Type B pancreatic cell (in vitro differentiated cells): ENCODE results near the gene TMEM184B. TPM values are rescaled to one million over a fixed set of nuclear protein-coding genes. Genes with fewer than 3 reads are reported as not detected.

Experiments used
- DNase-seq: peaks from one replicate; pipeline ENCODE4 v3.0.0; 2021; ENCODE audit warnings: mixed read lengths; ENCODE audit not compliant: unreplicated experiment; ENCODE audit errors: extremely low spot score
- H3K27ac Mint-ChIP-seq: 2 replicates; pipeline ENCODE4 v1.8.0; 2021; ENCODE audit warnings: mild to moderate bottlenecking, mixed read lengths
- H3K27me3 Mint-ChIP-seq: 2 replicates; pipeline ENCODE4 v1.8.0; 2021; ENCODE audit warnings: mixed read lengths
- H3K36me3 Mint-ChIP-seq: 2 replicates; pipeline ENCODE4 v1.8.0; 2021; ENCODE audit warnings: mixed read lengths
- H3K4me1 Mint-ChIP-seq: one replicate; pipeline ENCODE4 v1.8.0; 2021; ENCODE audit warnings: mixed read lengths; ENCODE audit not compliant: unreplicated experiment
- H3K4me3 Mint-ChIP-seq: 2 replicates; pipeline ENCODE4 v1.8.0; 2021; ENCODE audit warnings: mild to moderate bottlenecking, mixed read lengths
- H3K9me3 Mint-ChIP-seq: 2 replicates; pipeline ENCODE4 v1.8.0; 2021; ENCODE audit warnings: mixed read lengths
- CTCF ChIP-seq: fragments of 200-600 bp; sonication (generic); conservative IDR thresholded peaks from 2 replicates; pipeline ENCODE4 v1.5.0; 2021; ENCODE audit warnings: antibody characterized with exemption, mild to moderate bottlenecking
- total RNA-seq: library from RNA; stranded (reverse); gene quantifications from 2 replicates; pipeline ENCODE4 v1.2.1, GENCODE V29; 2021; ENCODE audit warnings: low replicate concordance

TMEM184B gene
- total RNA-seq, 1 donor from 2014 or later = 66.7 TPM

GRCh38 chr22:38223289-38223960 lies 49.4 kb downstream of the TMEM184B start:
- H3K9me3 Mint-ChIP-seq = no peaks in the 10 kb centered on the region
- no peaks in the 10 kb centered on the region for H3K27me3 Mint-ChIP-seq
- H3K4me3 Mint-ChIP-seq = no peak overlapping the region
- peaks cover 9% of the 10 kb centered on the region for H3K4me1 Mint-ChIP-seq
- DNase-seq = no peak
- TF ChIP-seq CTCF = no peak
- no peaks in the 10 kb centered on the region for H3K36me3 Mint-ChIP-seq
- H3K27ac Mint-ChIP-seq = peak overlapping the region; percentile 50

GRCh38 chr22:38222797-38223119 lies 50.1 kb downstream of the TMEM184B start:
- H3K4me3 Mint-ChIP-seq = no peak overlapping the region
- no peaks in the 10 kb centered on the region for H3K9me3 Mint-ChIP-seq
- TF ChIP-seq CTCF = no peak
- peaks cover 3% of the 10 kb centered on the region for H3K36me3 Mint-ChIP-seq
- peaks cover 16% of the 10 kb centered on the region for H3K4me1 Mint-ChIP-seq
- no peak for DNase-seq
- peak overlapping the region; percentile 76 for H3K27ac Mint-ChIP-seq
- no peaks in the 10 kb centered on the region for H3K27me3 Mint-ChIP-seq

- DNase-seq = no peak
Observed at GRCh38 chr22:38221908-38222796, 50.7 kb downstream of the TMEM184B start.

GRCh38 chr22:38221407-38221806 lies 51.4 kb downstream of the TMEM184B start:
- Mint-ChIP-seq H3K4me3 (no peak overlapping the region), H3K27ac (peak overlapping the region; percentile 97), H3K36me3 (peaks cover 6% of the 10 kb centered on the region), H3K9me3 (no peaks in the 10 kb centered on the region), H3K4me1 (peaks cover 17% of the 10 kb centered on the region), H3K27me3 (no peaks in the 10 kb centered on the region)
- no peak for TF ChIP-seq CTCF
- DNase-seq = no peak

More at GRCh38 chr22:38221908-38222796, 50.7 kb downstream of the TMEM184B start:
- H3K27ac Mint-ChIP-seq = peak overlapping the region; percentile 97
- H3K4me3 Mint-ChIP-seq = no peak overlapping the region
- no peaks in the 10 kb centered on the region for H3K27me3 Mint-ChIP-seq
- H3K9me3 Mint-ChIP-seq = no peaks in the 10 kb centered on the region
- peaks cover 3% of the 10 kb centered on the region for H3K36me3 Mint-ChIP-seq
- no peak for TF ChIP-seq CTCF
- peaks cover 17% of the 10 kb centered on the region for H3K4me1 Mint-ChIP-seq

- no peak for TF ChIP-seq CTCF
- Mint-ChIP-seq H3K36me3 (peaks cover 7% of the 10 kb centered on the region), H3K27me3 (no peaks in the 10 kb centered on the region), H3K4me3 (no peak overlapping the region), H3K9me3 (no peaks in the 10 kb centered on the region), H3K4me1 (peaks cover 18% of the 10 kb centered on the region), H3K27ac (peak overlapping the region; percentile 97)
- no peak for DNase-seq
Observed at GRCh38 chr22:38220653-38221386, 52.0 kb downstream of the TMEM184B start.
